ENCODE measurements around the gene KRT71. TPM values are rescaled to one million over a fixed set of nuclear protein-coding genes. Genes with fewer than 3 reads are reported as not detected.
A peak's percentile ranks its signal among the peaks of the same experiment; 100 is the strongest.
"Not testable (repeated sequence)": the region's sequence is repeated elsewhere in the genome, so short reads cannot be mapped to it uniquely, and the experiment has no call there.

The KRT71 gene
- total RNA-seq, 1 experiment from 2014 or later: not detected

GRCh38 chr12:52519387-52519703 lies 33.6 kb downstream of the KRT71 start:
- Histone ChIP-seq H3K4me3 (no peak overlapping the region), H3K9me3 (no peaks in the 10 kb centered on the region), H3K36me3 (no peaks in the 10 kb centered on the region), H3K27me3 (no peaks in the 10 kb centered on the region)
- DNase-seq: no peak

DNA sequence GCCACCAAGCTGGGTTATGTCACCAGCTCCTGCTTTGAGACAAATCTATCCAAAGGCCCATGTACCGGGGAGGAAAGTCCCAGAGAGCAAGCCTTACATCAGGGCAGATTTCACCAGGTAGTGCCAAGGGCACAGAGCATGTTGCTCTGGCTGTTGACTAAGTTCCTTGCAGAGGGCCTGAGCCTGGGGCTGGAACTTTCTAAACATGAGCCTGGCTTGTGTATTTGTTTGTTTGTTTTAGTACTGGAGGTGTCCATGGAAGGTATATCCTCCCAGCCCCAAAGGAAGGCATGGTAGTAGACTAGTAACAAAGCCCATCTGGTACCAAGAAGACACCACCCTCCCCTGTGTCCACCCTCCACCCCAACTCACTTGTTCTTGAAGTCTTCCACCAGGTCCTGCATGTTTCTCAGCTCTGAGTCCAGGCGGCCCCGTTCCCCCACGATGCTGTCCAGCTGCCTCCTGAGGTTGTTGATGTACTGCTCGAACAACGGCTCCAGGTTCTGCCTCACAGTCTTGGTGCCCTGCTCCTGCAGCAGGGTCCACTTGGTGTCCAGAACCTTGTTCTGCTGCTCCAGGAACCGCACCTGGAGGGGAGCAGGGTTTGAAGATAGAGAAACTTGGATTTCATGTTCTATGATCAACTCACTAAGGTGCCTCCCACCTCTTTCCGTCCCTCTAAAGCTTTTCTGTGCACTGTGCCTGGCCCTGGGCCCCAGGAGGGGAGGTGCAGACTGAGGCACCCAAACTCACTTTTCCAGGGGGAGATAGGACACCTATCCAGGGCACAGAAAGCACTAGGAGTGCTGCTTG lies 34.2 kb downstream of the KRT71 start:
- Histone ChIP-seq H3K9me3 (no peaks in the 10 kb centered on the region), H3K4me3 (no peak overlapping the region), H3K36me3 (no peaks in the 10 kb centered on the region), H3K27me3 (no peaks in the 10 kb centered on the region)
- no peak for DNase-seq

DNA sequence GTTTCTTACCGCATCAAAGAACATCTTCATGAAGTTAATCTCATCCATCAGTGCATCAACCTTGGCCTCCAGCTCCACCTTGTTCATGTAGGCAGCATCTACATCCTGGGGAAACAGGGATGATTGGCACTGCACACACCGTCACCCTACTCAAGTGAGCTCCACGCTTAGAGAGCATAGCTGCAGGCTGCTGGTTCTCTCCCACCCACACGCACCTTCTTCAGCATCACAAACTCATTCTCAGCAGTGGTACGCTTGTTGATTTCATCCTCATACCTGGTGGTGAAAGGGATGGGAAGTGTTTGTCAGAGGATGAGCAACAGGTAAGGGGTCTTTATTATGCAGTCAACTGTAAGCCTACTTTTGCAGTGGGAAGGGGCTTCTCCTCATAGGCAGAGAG lies 35.1 kb downstream of the KRT71 start:
- H3K4me3 ChIP-seq: no peak overlapping the region
- no peak for DNase-seq
- H3K36me3 ChIP-seq: no peaks in the 10 kb centered on the region
- no peaks in the 10 kb centered on the region for H3K9me3 ChIP-seq
- no peaks in the 10 kb centered on the region for H3K27me3 ChIP-seq

DNA sequence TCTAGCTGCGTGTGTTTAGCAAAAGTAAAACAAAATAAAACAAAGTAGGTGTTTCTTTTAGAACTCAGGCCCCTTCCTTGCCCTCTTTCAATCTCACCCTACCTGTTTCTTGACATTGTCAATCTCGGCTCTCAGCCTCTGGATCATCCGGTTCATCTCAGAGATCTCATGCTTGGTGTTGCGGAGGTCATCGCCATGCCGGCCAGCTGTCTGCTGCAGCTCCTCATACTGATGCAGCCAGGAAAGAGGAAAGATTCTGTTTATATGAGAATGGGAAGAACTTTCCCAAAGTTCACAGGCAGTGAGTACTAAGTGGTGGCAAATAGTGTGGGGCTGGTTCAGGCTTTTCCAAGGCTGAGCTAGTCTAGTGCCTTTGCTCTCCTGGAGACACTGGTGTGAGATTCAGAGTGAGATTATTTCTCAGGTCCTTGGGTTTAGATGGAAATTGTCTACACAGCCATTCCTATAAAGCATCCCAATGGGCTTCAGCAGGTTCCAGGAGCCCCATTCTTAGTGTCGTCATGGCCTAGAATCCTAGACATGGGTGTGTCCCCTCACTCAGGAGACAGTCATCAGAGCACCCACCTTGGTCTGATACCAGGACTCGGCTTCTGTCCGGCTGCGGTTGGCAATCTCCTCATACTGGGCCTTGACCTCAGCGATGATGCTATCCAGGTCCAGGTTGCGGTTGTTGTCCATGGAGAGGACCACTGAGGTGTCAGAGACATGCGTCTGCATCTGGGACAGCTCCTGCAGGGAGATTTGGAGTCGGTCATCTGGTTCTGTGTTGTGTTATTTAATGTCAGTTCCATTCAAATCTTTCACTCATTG lies 35.7 kb downstream of the KRT71 start:
- Histone ChIP-seq H3K27me3 (no peaks in the 10 kb centered on the region), H3K4me3 (no peak overlapping the region), H3K9me3 (no peaks in the 10 kb centered on the region), H3K36me3 (no peaks in the 10 kb centered on the region)
- no peak for DNase-seq

DNA sequence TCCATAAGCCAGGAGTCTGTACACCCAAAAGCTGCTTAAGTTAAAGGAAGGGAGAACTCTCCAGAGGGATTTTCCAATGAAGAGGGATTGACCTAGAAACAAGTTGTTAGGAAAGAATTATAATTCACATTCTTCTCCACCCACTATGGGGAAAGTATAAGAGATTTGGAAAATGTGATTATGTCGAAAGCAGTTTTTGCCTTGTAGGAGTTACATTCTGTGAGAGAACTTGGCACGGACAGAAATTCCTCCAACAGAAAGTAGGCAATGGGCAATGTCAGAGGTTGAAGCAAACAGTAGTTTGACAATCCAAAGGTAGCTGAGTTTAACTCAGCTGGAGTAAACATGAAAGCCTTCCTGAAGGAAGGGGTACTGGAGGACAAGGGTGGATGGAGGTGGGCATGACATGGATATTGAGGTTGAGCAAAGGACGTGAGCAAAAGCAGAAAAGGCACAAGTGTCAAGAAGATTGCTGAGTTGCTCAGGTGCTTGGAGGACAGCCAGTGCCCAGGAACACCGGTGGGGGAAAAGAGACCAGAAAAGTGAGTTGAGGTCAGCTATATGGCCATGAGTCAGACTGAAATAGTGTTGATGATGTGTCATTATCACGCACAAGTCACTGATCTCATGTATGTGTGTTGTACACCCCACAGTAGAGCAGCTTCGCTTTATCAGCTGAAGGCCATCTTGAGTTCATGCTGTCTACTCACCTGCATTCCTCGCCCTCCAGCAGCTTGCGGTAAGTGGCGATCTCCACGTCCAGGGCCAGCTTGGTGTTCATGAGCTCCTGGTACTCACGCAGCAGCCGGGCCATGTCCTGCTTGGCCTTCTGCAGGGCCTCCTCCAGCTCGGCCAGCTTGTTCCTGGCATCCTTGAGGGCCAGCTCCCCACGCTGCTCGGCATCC lies 36.8 kb downstream of the KRT71 start:
- H3K4me3 ChIP-seq: no peak overlapping the region
- H3K9me3 ChIP-seq: peaks cover 3% of the 10 kb centered on the region; the same call in 1 of the 2 replicates
- H3K36me3 ChIP-seq: no peaks in the 10 kb centered on the region
- H3K27me3 ChIP-seq: no peaks in the 10 kb centered on the region
- DNase-seq: no peak

GRCh38 chr12:52515319-52515646 lies 37.7 kb downstream of the KRT71 start:
- no peak overlapping the region for H3K4me3 ChIP-seq
- no peaks in the 10 kb centered on the region for H3K27me3 ChIP-seq
- DNase-seq: no peak
- peaks cover 10% of the 10 kb centered on the region for H3K9me3 ChIP-seq
- no peaks in the 10 kb centered on the region for H3K36me3 ChIP-seq

DNA sequence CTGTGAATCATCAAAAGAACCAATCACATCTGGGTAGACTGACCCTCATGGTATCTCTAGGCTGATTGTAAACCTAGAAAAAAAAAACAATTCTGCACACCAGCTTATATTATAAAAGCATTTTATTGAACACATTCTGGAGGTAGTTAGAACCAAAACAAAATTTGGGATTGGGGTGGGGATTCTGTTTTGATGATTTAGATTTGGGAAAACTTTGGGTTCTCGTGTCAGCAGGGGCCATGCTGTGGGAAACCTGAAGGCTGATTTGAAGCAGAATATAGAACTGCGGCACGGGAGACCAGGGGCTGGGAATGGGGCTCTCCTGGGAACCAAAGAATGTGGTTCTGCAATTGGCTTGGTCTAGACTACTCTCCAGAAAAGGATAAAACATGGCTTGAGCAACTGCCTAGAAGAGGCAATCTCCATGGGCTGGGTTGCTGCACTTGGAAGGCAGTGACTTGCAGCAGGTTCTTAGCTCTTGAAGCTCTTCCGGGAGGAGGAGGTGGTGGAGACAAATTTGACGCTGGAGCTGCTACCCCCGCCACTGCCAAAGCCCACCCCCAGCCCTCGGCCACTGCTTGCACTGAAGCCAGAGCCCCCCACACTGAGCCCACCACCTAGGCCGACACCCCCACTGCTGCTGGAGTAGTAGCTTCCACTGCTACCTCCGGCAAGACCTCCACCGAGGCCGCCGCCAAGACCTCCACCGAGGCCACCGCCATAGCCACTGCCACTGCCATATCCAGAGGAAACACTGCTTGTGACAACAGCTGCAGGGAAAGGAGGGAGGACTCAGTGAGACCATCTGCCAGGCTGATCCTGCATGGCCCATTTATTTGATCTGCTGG lies 38.2 kb downstream of the KRT71 start:
- Histone ChIP-seq H3K9me3 (peaks cover 12% of the 10 kb centered on the region), H3K36me3 (no peaks in the 10 kb centered on the region), H3K4me3 (no peak overlapping the region), H3K27me3 (no peaks in the 10 kb centered on the region)
- no peak for DNase-seq

- DNase-seq: no peak
- Histone ChIP-seq H3K27me3 (no peaks in the 10 kb centered on the region), H3K36me3 (no peaks in the 10 kb centered on the region), H3K9me3 (peaks cover 12% of the 10 kb centered on the region), H3K4me3 (no peak overlapping the region)
Measured at GRCh38 chr12:52513736-52514135, 39.2 kb downstream of the KRT71 start.

GRCh38 chr12:52508211-52508610 lies 44.7 kb downstream of the KRT71 start:
- DNase-seq: no peak
- Histone ChIP-seq H3K36me3 (no peaks in the 10 kb centered on the region), H3K27me3 (no peaks in the 10 kb centered on the region), H3K4me3 (no peak overlapping the region), H3K9me3 (peaks cover 12% of the 10 kb centered on the region)

GRCh38 chr12:52506858-52507715 lies 45.9 kb downstream of the KRT71 start:
- no peaks in the 10 kb centered on the region for H3K27me3 ChIP-seq
- no peak overlapping the region for H3K4me3 ChIP-seq
- H3K36me3 ChIP-seq: no peaks in the 10 kb centered on the region
- peaks cover 12% of the 10 kb centered on the region for H3K9me3 ChIP-seq
- no peak for DNase-seq

GRCh38 chr12:52502877-52503276 lies 50.1 kb downstream of the KRT71 start:
- Histone ChIP-seq H3K9me3 (no peaks in the 10 kb centered on the region; the same call in 1 of the 2 replicates), H3K36me3 (no peaks in the 10 kb centered on the region), H3K27me3 (no peaks in the 10 kb centered on the region), H3K4me3 (no peak overlapping the region)
- DNase-seq: no peak

DNA sequence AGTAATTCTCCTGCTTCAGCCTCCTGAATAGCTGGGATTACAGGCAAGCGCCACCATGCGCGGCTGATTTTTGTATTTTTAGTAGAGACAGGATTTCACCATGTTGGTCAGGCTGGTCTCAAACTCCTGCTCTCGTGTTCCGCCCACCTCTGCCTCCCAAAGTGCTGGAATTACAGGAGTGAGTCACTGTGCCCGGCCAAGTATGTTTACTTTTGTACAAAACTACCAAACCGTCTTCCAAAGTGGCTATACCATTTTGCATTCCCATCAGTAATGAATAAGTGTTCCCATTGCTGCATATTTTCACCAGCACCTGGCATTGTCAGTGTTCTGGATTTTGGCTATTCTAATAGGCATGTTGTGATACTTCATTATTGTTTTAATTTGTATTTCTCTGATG lies 51.5 kb downstream of the KRT71 start:
- peak; percentile 43 for DNase-seq
- H3K9me3 ChIP-seq: no peaks in the 10 kb centered on the region; the same call in 1 of the 2 replicates
- H3K4me3 ChIP-seq: no peak overlapping the region
- no peaks in the 10 kb centered on the region for H3K36me3 ChIP-seq
- no peaks in the 10 kb centered on the region for H3K27me3 ChIP-seq

- not testable (repeated sequence) for DNase-seq, H3K27me3 ChIP-seq, H3K36me3 ChIP-seq, H3K9me3 ChIP-seq, H3K4me3 ChIP-seq
Measured at GRCh38 chr12:52500574-52500973, 52.4 kb downstream of the KRT71 start.

DNA sequence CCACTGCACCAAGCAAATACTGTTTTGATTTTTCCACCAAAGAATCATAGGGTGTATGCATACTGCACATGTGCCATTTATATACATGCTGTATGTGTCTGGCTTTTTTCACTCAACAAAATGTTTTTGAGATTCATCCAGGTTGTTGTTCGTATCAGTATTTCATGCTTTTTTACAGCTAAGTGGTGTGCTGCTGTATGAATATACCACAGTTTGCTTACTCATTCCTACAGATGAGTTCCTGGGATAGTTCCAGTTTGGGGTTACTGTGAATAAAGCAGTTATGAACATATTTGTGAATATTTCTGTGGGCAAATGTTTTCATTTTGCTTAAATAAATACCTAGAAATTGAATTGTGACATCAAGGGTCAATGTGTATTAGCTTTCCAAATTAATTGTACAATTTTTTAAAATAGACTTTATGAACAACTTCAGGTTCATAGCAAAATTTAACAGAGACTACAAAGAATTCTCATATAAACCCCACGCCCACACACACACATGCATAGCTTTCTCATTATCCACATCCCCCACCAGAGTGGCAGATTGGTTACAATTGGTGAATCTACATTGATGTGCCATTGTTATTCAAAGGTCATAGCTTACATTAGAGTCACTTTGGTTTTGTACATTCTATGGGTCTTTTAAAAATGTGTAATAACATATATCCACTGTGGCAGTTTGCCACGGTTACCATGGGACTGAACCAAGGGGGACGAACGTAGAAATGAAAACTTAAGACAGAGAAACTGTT lies 53.0 kb downstream of the KRT71 start:
- H3K9me3 ChIP-seq: no peaks in the 10 kb centered on the region; the same call in 1 of the 2 replicates
- no peaks in the 10 kb centered on the region for H3K27me3 ChIP-seq

DNA sequence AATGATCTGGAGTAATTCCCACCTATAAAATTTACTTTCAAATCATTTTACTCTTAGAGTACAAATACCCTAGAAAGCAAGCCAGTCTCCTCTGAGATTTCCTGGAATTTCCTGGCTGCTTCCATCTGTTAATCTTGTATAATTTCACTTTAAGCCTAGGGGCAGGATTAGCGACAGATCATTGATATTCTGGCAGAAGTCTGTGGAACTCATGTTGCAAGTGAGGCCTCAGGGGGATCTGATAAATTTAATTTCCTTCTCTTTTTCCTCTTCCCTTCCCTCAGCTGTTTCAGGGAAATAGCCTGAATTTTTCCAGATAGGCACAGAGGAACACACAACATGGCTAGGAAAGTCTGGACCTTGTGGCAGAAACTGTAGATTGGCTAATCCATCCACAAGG lies 54.0 kb downstream of the KRT71 start:
- no peak overlapping the region for H3K4me3 ChIP-seq
- no peaks in the 10 kb centered on the region for H3K27me3 ChIP-seq
- H3K9me3 ChIP-seq: no peaks in the 10 kb centered on the region; the same call in 1 of the 2 replicates
- no peak for DNase-seq
- no peaks in the 10 kb centered on the region for H3K36me3 ChIP-seq

More for the DNA sequence above, 53.0 kb downstream of the KRT71 start:
- DNase-seq: no peak
- Histone ChIP-seq H3K4me3 (no peak overlapping the region), H3K36me3 (no peaks in the 10 kb centered on the region)
